Measurements from ENCODE around the gene ADGRG7.

DNA sequence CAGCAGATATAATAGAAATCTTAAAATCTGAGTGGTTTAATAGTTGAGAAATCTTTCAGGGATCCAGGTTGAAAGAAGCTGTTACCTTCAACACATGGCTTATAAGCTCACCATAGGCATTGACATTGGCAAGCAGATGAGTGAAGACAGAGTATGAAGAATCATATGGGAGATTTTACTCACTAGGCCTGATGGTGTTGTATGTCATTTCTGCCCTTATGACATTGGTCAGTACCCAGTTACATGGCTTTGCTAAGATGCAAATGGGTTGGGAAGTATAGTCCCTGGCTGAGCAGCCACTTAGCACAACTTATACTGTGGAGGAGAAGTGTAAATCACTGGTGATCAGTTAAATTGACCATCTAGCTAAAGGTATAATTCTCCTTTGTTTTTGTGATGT is 105.8 kb downstream of the ADGRG7 start:
- TF ChIP-seq POLR2A (IDR thresholded peaks at IDR 0.05): no peak
- TF ChIP-seq, protein P1, sequence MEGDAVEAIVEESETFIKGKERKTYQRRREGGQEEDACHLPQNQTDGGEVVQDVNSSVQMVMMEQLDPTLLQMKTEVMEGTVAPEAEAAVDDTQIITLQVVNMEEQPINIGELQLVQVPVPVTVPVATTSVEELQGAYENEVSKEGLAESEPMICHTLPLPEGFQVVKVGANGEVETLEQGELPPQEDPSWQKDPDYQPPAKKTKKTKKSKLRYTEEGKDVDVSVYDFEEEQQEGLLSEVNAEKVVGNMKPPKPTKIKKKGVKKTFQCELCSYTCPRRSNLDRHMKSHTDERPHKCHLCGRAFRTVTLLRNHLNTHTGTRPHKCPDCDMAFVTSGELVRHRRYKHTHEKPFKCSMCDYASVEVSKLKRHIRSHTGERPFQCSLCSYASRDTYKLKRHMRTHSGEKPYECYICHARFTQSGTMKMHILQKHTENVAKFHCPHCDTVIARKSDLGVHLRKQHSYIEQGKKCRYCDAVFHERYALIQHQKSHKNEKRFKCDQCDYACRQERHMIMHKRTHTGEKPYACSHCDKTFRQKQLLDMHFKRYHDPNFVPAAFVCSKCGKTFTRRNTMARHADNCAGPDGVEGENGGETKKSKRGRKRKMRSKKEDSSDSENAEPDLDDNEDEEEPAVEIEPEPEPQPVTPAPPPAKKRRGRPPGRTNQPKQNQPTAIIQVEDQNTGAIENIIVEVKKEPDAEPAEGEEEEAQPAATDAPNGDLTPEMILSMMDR (IDR thresholded peaks at IDR 0.05): no peak
- no peak for TF ChIP-seq POLR2AphosphoS5 (IDR thresholded peaks at IDR 0.05)
- TF ChIP-seq EP300 (IDR thresholded peaks at IDR 0.05): no peak
